SJSA1 (cell line): Measurements from ENCODE around the gene TLK1. TPM values are rescaled to one million over a fixed set of nuclear protein-coding genes. Genes with fewer than 3 reads are reported as not detected.

Experiments used
- DNase-seq, 2 experiments: peaks; one replicate each; pipeline ENCODE4 v3.0.0-alpha.2; 2015 to 2020; ENCODE audit warnings: low spot score in 2 of 2, low read depth in 1 of 2
- H3K27ac ChIP-seq: fragments of 250-450 bp; sonication (Bioruptor Pico); 2 replicates; pipeline ENCODE4 v1.5.1; 2020; ENCODE audit warnings: mild to moderate bottlenecking, moderate library complexity
- H3K27me3 ChIP-seq: fragments of 250-450 bp; sonication (Bioruptor Pico); replicated peaks from 2 replicates; pipeline ENCODE4 v1.5.1; 2020; ENCODE audit warnings: mild to moderate bottlenecking, moderate library complexity
- H3K36me3 ChIP-seq: fragments of 250-450 bp; sonication (Bioruptor Pico); 2 replicates; pipeline ENCODE4 v1.5.1; 2020; ENCODE audit warnings: mild to moderate bottlenecking
- H3K4me1 ChIP-seq: fragments of 250-450 bp; sonication (Bioruptor Pico); replicated peaks from 2 replicates; pipeline ENCODE4 v1.6.1; 2021; ENCODE audit warnings: mild to moderate bottlenecking
- H3K4me3 ChIP-seq: fragments of 250-450 bp; sonication (Bioruptor Pico); 2 replicates; pipeline ENCODE4 v1.5.1; 2020; ENCODE audit warnings: mild to moderate bottlenecking
- H3K9me3 ChIP-seq: fragments of 250-450 bp; sonication (Bioruptor Pico); replicated peaks from 2 replicates; pipeline ENCODE4 v1.5.1; 2020; ENCODE audit warnings: mild to moderate bottlenecking
- total RNA-seq: library from RNA; depleted of rRNA; stranded (reverse); fragments of >200 nt; shearing (Covaris generic); gene quantifications from 2 replicates; pipeline ENCODE4 v1.2.3, GENCODE V29; 2014

Gene TLK1
- total RNA-seq, 1 experiment from 2014 or later, result 20.4 TPM

DNA sequence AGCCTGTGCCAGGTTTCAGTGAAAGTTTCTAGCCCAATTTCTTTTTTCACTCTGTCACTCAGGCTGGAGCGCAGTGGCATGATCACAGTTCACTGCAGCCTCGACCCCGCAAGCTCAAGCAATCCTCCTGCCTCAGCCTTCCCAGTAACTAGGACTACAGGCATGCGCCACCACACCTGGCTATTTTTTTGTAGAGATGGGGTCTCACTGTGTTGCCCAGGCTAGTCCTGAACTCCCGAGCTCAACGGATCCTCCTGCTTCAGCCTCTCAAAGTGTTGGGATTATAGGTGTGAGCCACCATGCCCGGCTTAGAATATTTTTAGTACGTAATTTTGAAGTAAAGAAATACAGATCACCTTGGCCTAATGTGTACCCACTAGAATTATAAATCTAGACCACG is 144.6 kb downstream of the TLK1 start:
- Histone ChIP-seq H3K36me3 (peaks cover 29% of the 10 kb centered on the region), H3K4me3 (no peak overlapping the region), H3K9me3 (no peaks in the 10 kb centered on the region), H3K27me3 (no peaks in the 10 kb centered on the region), H3K27ac (no peak overlapping the region), H3K4me1 (peaks cover 4% of the 10 kb centered on the region)
- no peak for DNase-seq

DNA sequence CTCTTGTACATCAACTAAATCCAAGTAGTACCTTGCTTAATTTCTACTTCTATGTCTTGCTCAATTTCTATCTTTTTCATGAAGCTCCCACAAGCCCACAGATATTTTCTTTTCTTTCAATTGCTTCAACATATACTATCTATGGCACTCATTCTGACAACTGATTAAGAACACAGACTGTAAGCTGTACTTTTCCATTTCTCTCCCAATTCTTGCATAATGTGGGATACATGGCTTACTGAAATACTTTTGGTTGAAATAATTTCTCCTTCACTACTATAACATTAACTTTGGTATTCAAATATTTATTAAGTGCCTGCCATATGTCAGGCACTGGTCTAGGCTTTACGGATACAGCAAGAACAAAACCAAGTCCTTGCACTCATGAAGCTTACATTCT is 146.8 kb downstream of the TLK1 start:
- no peak overlapping the region for H3K4me3 ChIP-seq
- peaks cover 44% of the 10 kb centered on the region for H3K36me3 ChIP-seq
- H3K27ac ChIP-seq, result no peak overlapping the region
- no peaks in the 10 kb centered on the region for H3K4me1 ChIP-seq
- H3K27me3 ChIP-seq, result no peaks in the 10 kb centered on the region
- no peak for DNase-seq
- no peaks in the 10 kb centered on the region for H3K9me3 ChIP-seq

DNA sequence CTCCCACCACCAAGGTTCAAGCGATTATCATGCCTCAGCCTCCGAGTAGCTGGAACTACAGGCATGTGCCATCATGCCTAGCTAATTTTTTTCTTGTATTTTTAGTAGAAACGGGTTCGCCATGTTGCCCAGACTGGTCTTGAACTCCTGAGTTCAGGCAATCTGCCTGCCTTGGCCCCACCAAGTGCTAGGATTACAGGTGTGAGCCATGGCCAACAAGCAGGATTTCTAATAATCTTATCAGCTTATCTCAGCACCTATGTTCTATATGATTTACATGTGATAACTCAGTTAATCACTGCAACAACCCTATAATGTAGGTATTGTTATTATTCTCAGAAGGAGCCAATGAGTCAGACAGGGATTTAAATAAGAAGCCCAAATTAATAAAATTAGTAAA is 151.3 kb downstream of the TLK1 start:
- DNase-seq, result no peak
- H3K4me3 ChIP-seq, result no peak overlapping the region
- no peak overlapping the region for H3K27ac ChIP-seq
- no peaks in the 10 kb centered on the region for H3K27me3 ChIP-seq
- no peaks in the 10 kb centered on the region for H3K9me3 ChIP-seq
- no peaks in the 10 kb centered on the region for H3K4me1 ChIP-seq
- peaks cover 60% of the 10 kb centered on the region for H3K36me3 ChIP-seq

DNA sequence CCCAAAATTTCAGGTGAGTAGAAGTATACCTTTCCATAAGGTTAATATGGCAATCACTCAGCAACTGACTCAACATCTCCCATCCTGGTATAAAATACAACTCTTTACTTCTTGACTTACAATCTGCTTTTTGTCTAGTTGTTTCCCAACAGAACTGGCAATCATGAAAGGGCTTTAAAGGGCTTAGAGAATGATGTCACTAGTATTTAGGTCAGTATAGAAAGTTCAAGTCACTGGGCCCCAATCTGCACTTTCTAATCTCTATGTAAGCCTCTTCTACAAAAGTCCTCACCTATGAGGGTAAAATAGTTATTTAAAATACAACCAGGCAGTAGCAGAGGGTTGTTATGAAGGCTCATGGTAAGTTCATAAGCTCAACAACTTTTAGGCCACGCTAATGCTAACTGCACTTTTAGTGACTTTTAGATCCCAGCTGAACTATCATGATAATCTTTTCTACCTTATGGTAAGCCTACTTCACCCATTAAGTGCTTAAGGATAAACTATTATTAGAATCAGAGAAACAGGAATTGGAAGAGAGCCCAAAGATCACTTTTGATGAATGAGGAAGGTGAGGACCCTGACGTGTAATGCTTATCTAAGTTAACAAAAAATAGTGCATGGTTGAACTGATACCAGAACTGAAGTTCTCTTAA is 152.0 kb downstream of the TLK1 start:
- H3K4me3 ChIP-seq, result no peak overlapping the region
- peaks cover 62% of the 10 kb centered on the region for H3K36me3 ChIP-seq
- H3K4me1 ChIP-seq, result no peaks in the 10 kb centered on the region
- DNase-seq, result no peak
- no peaks in the 10 kb centered on the region for H3K27me3 ChIP-seq
- H3K27ac ChIP-seq, result no peak overlapping the region
- H3K9me3 ChIP-seq, result no peaks in the 10 kb centered on the region

DNA sequence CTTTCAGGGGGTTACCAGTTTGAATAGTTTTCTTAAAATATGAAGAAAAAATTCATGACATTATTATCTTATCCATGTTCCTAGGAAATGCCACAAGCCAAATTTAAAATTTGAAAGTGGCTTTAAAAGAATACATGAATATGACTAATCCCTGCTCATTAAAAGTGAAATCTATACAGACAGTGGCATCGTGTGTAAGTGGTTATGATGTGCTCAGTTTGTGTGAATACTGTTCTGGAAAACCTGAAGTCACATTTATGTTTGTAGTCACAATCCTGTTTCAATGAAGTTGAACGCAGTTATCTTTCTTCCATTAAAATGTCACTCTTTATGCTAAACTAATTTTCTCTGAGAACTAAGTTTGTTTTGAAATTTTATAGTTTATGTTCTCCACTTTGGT is 155.9 kb downstream of the TLK1 start:
- H3K4me1 ChIP-seq, result no peaks in the 10 kb centered on the region
- H3K27me3 ChIP-seq, result no peaks in the 10 kb centered on the region
- no peak overlapping the region for H3K4me3 ChIP-seq
- H3K9me3 ChIP-seq, result no peaks in the 10 kb centered on the region
- no peak overlapping the region for H3K27ac ChIP-seq
- DNase-seq, result no peak
- peaks cover 69% of the 10 kb centered on the region for H3K36me3 ChIP-seq

DNA sequence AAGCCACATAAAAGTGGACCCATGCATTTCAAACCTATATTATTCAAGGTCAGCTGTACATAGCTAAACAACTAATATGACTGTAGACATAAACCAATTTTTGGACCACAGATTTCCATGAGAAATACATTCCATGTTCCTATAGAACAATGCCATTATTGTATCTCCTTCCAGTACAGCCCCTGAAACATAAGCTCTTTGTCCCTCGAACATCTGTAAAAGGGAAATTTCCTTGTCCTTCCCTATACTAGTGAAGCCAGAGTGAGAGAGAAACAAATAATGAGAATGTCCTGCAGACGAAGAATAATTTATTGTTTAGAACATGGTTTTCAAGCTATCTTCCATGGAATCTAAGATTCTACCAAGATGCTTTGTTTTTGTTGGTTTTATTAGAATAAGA is 156.3 kb downstream of the TLK1 start:
- DNase-seq, result no peak
- H3K9me3 ChIP-seq, result no peaks in the 10 kb centered on the region
- H3K27me3 ChIP-seq, result no peaks in the 10 kb centered on the region
- H3K36me3 ChIP-seq, result peaks cover 69% of the 10 kb centered on the region
- no peak overlapping the region for H3K4me3 ChIP-seq
- no peaks in the 10 kb centered on the region for H3K4me1 ChIP-seq
- no peak overlapping the region for H3K27ac ChIP-seq

DNA sequence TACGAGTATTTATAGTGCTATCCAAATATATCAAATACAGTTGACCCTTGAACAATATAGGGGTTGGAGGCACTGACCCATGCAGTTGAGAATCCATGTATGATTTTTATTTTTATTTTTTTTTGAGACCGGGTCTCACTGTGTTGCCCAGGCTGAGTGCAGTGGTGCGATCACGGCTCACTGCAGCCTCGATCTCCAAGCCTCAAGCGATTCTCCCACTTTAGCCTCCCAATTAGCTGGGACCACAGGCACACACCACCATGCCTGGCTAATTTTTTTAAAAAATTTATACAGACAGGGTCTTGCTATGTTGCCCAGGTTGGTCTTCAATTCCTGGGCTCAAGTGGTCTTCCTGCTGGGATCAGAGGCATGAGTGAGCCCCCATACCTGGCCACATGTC is 161.0 kb downstream of the TLK1 start:
- no peak overlapping the region for H3K27ac ChIP-seq
- no peak overlapping the region for H3K4me3 ChIP-seq
- H3K9me3 ChIP-seq, result no peaks in the 10 kb centered on the region
- no peaks in the 10 kb centered on the region for H3K27me3 ChIP-seq
- peaks cover 65% of the 10 kb centered on the region for H3K36me3 ChIP-seq
- no peak for DNase-seq
- H3K4me1 ChIP-seq, result no peaks in the 10 kb centered on the region

DNA sequence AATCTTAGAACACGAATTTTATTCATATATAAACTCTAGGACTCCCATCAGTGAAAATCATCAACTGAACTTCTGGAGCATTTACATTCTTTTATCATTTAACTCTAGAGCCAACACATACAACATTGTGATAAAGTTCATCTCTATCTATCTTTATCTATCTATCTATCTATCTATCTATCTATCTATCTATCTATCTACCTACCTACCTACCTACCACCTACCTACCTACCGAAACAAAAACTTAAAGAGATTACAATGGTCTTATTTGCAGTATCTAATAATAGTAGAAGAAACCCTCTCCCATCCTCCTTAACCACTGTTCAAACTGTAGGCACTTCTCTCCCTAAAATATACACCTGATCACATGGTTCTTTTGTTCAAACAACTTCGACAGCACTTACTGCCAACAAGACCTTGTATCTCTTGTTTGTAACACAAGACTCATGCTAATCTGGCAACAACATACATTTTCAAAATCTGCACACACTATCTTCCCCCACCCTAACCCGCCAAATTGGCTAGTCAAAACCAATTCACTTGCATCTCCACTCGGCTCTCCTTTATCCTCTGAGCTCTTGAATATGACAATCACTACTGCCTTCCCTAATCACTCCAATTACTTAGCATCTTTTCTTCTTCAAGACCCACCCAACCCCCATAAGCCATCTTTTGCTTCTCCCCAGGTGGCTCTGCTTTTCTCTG is 162.6 kb downstream of the TLK1 start:
- Histone ChIP-seq H3K27ac (no peak overlapping the region), H3K36me3 (peaks cover 58% of the 10 kb centered on the region), H3K4me1 (no peaks in the 10 kb centered on the region), H3K9me3 (no peaks in the 10 kb centered on the region), H3K27me3 (no peaks in the 10 kb centered on the region), H3K4me3 (no peak overlapping the region)
- no peak for DNase-seq

DNA sequence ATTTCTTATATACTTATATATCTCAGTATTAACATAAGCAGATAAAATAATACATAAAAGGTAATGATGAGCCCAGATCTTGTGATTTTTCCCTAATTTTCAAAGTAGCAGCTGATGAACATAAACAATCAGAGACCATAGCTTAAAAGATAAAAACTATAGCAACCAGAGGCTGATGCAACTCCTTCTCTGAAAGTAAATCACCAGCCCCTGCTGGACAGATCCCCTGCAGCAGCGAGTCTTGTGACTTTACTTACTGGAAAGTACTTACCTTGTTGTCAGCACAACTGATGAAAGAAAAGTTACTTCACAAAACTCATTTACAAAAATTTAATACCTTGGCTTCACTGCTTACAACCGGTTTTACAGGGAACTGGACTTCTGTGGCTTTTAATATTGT is 164.4 kb downstream of the TLK1 start:
- Histone ChIP-seq H3K9me3 (no peaks in the 10 kb centered on the region), H3K4me3 (no peak overlapping the region), H3K36me3 (peaks cover 62% of the 10 kb centered on the region), H3K27ac (no peak overlapping the region), H3K27me3 (no peaks in the 10 kb centered on the region), H3K4me1 (no peaks in the 10 kb centered on the region)
- no peak for DNase-seq

DNA sequence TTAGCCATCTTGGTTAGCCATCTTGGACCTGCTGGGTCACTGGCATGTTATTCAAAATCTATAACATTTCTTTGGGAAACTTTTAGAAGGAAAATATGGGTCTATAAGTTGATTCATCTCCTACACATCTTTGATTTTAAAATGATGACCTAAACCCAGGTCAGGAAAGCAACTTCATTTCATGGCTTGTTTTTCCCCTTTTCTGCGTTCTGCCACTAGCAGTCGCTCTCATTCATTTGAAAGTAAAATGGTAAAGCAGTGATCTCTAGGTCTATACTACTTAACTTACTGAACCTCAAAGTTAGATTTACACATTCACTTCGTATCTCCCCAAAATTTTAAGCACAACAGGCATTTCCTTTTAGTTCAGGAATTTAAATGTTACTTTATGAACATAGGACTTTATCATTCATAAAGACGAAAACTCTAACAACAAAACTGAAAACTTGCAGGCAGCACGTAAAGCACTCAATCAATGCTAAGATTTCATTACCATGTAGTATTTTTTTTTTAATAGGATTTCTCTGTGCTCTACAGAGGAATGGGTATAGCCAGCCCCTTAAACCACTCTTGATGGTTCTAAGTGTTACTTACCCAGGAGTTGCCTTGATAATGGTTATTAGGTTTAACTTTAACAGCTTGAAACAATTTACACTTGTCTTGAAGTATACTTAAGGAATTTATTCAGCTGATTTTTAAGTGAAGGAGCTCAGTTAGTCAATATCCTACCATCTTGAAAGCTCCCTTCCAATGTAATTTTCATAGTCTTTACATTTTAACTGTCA is 169.1 kb downstream of the TLK1 start:
- Histone ChIP-seq H3K9me3 (no peaks in the 10 kb centered on the region), H3K27ac (no peak overlapping the region), H3K36me3 (peaks cover 41% of the 10 kb centered on the region), H3K4me3 (no peak overlapping the region), H3K4me1 (no peaks in the 10 kb centered on the region), H3K27me3 (no peaks in the 10 kb centered on the region)
- DNase-seq, result no peak

DNA sequence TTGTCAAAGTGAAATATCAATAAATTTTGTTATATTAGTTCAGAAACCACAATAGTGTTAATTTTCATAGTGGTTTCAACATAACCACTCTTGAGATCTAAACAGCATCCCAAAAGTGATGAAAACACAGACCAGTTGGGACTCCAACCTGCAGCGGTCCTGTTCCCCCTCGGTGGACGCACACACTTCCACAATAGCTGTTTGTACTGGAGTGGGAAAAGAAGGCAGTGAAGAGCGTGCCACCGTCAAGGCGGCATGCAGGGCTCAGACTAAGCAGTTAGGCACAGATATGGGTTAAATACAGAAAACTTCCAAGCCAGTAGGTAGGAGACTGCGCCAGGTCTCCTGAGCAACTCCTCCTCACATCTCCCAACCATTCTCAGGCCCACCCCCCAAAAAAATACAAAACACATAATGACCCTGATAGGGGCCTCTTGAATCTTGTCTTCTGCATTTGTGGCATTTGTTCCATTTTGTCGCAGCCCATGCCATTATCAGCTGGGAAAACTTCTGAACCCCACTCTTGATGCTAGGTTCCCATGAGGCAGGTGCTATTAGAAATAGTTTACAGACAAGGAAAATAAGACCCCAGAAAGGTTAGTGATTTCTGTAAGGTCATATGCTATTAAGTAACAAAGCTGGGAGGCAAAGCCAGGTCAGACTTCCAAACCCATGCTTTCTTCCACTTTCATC is 174.0 kb downstream of the TLK1 start:
- no peak for DNase-seq
- H3K27ac ChIP-seq, result no peak overlapping the region
- H3K4me3 ChIP-seq, result no peak overlapping the region
- no peaks in the 10 kb centered on the region; the same call in 1 of the 2 replicates for H3K27me3 ChIP-seq
- H3K36me3 ChIP-seq, result peaks cover 13% of the 10 kb centered on the region
- H3K4me1 ChIP-seq, result no peaks in the 10 kb centered on the region
- no peaks in the 10 kb centered on the region for H3K9me3 ChIP-seq

DNA sequence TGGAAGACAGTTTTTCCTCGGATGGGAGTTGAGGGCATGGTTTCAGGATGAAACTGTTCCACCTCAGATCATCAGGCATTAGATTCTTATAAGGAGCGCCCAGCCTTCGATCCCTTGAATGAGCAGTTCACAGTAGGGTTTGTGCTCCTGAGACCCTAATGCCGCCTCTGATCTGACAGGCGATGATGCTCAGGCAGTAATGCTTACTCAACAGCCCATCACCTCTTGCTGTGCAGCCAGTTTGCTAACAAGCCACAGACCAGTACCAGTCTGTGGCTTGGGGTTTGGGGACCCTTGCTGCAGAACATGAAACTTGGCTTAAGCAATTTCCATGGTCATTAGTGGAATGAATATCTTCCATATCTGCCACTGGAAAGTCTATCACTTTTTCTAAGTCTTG is 175.3 kb downstream of the TLK1 start:
- no peak for DNase-seq
- Histone ChIP-seq H3K4me3 (no peak overlapping the region), H3K27ac (no peak overlapping the region), H3K9me3 (no peaks in the 10 kb centered on the region), H3K27me3 (no peaks in the 10 kb centered on the region; the same call in 1 of the 2 replicates), H3K36me3 (peaks cover 4% of the 10 kb centered on the region), H3K4me1 (no peaks in the 10 kb centered on the region)

DNA sequence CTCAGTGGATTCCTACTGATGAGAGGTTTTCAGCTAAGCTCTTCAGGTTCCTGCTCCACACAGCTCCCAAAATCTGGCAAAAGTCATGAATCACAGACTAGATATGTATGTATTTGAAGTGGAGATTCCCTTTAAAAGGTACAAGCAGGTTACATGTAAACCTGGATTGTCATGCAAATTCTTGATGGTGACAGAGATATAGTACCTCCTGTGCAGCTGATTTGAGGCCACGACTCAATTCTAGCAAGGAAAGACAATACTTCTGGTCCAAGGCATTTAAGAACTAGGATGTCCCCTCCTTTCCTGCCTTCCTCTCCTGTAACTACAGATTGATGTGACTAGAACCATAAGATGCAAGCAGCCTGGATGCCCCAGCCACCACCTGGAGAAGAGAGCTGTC is 176.6 kb downstream of the TLK1 start:
- H3K27ac ChIP-seq, result no peak overlapping the region
- H3K4me1 ChIP-seq, result no peaks in the 10 kb centered on the region
- no peak for DNase-seq
- H3K9me3 ChIP-seq, result no peaks in the 10 kb centered on the region
- H3K27me3 ChIP-seq, result no peaks in the 10 kb centered on the region; the same call in 1 of the 2 replicates
- H3K36me3 ChIP-seq, result peaks cover 4% of the 10 kb centered on the region; the same call in 1 of the 2 replicates
- H3K4me3 ChIP-seq, result no peak overlapping the region

DNA sequence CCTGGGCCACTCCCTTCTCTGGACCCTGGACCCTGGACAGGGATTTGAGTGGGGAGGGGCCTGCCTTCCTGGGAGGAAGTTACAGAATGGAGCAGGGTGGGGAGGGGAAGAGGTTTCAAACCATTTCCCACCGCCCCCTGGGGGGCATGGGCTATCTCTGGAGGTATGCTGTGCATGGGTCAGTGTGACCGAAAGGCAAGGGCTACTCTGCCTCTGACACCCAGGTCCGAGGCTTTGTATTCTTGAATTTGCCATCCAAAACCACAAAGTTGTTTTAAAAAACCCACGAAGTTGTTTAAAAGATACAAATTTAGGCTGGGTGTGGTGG is 184.8 kb downstream of the TLK1 start:
- DNase-seq, result no peak
- Histone ChIP-seq H3K36me3 (no peaks in the 10 kb centered on the region), H3K27ac (no peak overlapping the region), H3K9me3 (no peaks in the 10 kb centered on the region), H3K27me3 (no peaks in the 10 kb centered on the region), H3K4me1 (peaks cover 8% of the 10 kb centered on the region), H3K4me3 (no peak overlapping the region)
